ENCODE data around the gene LRRC4C.

- TF ChIP-seq CTCF (IDR thresholded peaks at IDR 0.05) (no peak), POLR2A (IDR thresholded peaks at IDR 0.05) (no peak)
Observed at GRCh38 chr11:40183073-40184064, 1276.1 kb downstream of the LRRC4C start.

All from heart left ventricle (tissue), 13 donors.